Measurements from ENCODE around the gene ABHD17A. TPM values are rescaled to one million over a fixed set of nuclear protein-coding genes. Genes with fewer than 3 reads are reported as not detected.
A peak's percentile ranks its signal among the peaks of the same experiment; 100 is the strongest.

ABHD17A gene
- total and polyA plus RNA-seq, 9 of the 15 experiments (the other 6 are each of a cell fraction or from before 2014, with no cell fraction given), result 0.04 to 135 (median 21.8) TPM; not detected in 1

- TF ChIP-seq ELK3 (CRISPR knock-in tag; IDR thresholded peaks at IDR 0.05), result no peak
These were observed 48.7 kb downstream of the ABHD17A start (continued) for GRCh38 chr19:1836458-1837221.

GRCh38 chr19:1833540-1833939 is 51.8 kb downstream of the ABHD17A start:
- H3K36me3 ChIP-seq (ENCODE audit: control insufficient read depth, insufficient read depth, low read length), result peaks cover 59% of the 10 kb centered on the region; the same call in 2 of the 3 replicates
- no peak overlapping the region for H3K4me3 ChIP-seq
- POLR2A ChIA-PET, result interaction anchor here (1.0 to 1.4 kb wide), 2 partner anchors 10 kb away, joined by 3 to 5 read pairs; no protein-coding TSS in a partner anchor
- peaks cover 26 to 73% of the 10 kb centered on the region in 2 experiments for H3K4me1 ChIP-seq (replicated peaks in 1 of 2; ENCODE audit: control insufficient read depth in 2 of 2, insufficient read depth in 2 of 2, low read length in 2 of 2)
- CTCF ChIA-PET (ENCODE audit: low intra/inter-chr PET ratio), result interaction anchor here (0.6 kb wide), 1 partner anchor 8 kb away, joined by 3 read pairs; no protein-coding TSS in a partner anchor
- in situ Hi-C loops (cut with MboI), result no loop called here
- 90% methylated on average over 7 of the region's 15 CpGs for WGBS (ENCODE audit: insufficient coverage, low coverage, missing lambda C conversion rate)
- H3K27me3 ChIP-seq (ENCODE audit: control insufficient read depth in 2 of 2, insufficient read depth in 2 of 2, low read length in 2 of 2), result no peaks in the 10 kb centered on the region
- no peaks in the 10 kb centered on the region for H3K9me1 ChIP-seq (ENCODE audit: control insufficient read depth, insufficient read depth, low read length)
- no peak overlapping the region for H3K4me2 ChIP-seq (ENCODE audit: insufficient read depth, low read length)
- intact Hi-C loops (cut with micrococcal nuclease), result no loop called here
- H3K9ac ChIP-seq (ENCODE audit: insufficient read depth in 1 of 2, low read depth in 2 of 2, low read length in 2 of 2), result peak overlapping the region in 1 of 2 experiments; percentile 64; a peak in 2 of 4 replicates
- H2AFZ ChIP-seq (ENCODE audit: low read depth, low read length), result no peak overlapping the region
- DNase-seq (ENCODE audit: extremely low read depth in 1 of 4, low spot score in 3 of 4) (no peak), ATAC-seq (no peak), FAIRE-seq (no peak)
- TF ChIP-seq ZBTB7A (IDR thresholded peaks at IDR 0.05; ENCODE audit: borderline replicate concordance, control insufficient read depth, low read depth, low read length) (no peak), RBFOX2 (IDR thresholded peaks at IDR 0.05; ENCODE audit: low read depth, low read length) (0 out of 2 replicates have a peak, but pooled peaks have one; percentile 21), POLR2G (IDR thresholded peaks at IDR 0.05; ENCODE audit: low read depth, low read length) (peak; percentile 47; the same call in 1 of the 2 replicates)
- no TSS peak for BruUV-seq (replicated peaks)
- no peaks in the 10 kb centered on the region; the same call in 1 of the 2 replicates for H4K20me1 ChIP-seq (replicated peaks; ENCODE audit: control insufficient read depth, insufficient read depth, low read length)
- peaks cover 86% of the 10 kb centered on the region for H3K79me2 ChIP-seq (ENCODE audit: control insufficient read depth, insufficient read depth, low read length)
- no peak overlapping the region for H3K27ac ChIP-seq (ENCODE audit: extremely low read depth, low read depth, low read length)
- no peaks in the 10 kb centered on the region for H3K9me3 ChIP-seq (replicated peaks; ENCODE audit: control insufficient read depth, insufficient read depth, low read depth, low read length)

All from K562 (cell line).